Cerebellar nuclear complex (tissue), 1 donor: ENCODE data around the gene SORCS3.

Experiments used
- DNase-seq, 2 experiments: peaks; one replicate each; lab custom pipeline; 2025; lab: John Stamatoyannopoulos, UW

SORCS3 gene

GRCh38 chr10:105109164-105109563, 468.1 kb downstream of the SORCS3 start:
- DNase-seq, result no peak

GRCh38 chr10:105112862-105113261, 471.8 kb downstream of the SORCS3 start:
- DNase-seq, result no peak

GRCh38 chr10:105113666-105114065, 472.6 kb downstream of the SORCS3 start:
- no peak for DNase-seq

- DNase-seq, result no peak
These were observed 480.7 kb downstream of the SORCS3 start for GRCh38 chr10:105121743-105122142.

DNA sequence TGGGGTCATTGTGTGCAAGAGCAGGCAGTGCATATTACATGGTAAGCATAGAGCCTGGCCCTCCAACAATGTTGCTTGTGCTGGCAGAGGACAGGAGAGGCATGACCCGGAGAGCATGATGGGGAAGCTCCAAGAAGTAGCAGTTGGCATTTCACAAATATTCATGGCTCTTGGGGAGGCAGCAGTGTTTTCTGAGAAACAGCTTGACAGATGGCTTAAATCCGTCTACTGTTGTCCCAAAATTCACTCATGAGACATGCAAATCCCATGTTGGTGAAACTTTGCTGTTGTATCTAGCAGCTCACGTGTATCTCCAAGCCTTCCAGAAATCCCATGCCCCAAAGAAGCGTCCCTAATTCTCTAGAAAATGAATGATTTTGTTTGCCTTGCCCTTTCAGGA, 487.0 kb downstream of the SORCS3 start:
- no peak for DNase-seq

DNA sequence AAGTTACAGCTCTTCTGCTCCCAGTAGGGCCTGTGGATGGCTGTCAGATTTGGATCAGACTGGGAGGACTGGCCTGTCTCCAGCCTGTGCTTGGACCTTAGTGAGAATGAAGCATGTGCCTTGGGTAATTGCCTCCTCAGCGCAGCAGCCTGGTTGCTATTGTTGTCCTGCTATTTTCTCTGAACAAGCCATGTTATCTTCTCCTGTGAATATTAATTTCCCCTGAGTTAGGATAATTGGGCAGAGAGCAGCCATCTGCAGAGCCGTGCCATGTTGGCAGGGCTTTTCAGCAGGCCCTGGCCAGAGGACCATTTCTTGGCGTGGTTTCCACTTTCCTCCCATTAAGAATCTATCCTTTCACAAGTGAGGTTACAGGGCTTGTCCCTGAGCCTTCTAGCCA, 497.3 kb downstream of the SORCS3 start:
- DNase-seq, result no peak

DNA sequence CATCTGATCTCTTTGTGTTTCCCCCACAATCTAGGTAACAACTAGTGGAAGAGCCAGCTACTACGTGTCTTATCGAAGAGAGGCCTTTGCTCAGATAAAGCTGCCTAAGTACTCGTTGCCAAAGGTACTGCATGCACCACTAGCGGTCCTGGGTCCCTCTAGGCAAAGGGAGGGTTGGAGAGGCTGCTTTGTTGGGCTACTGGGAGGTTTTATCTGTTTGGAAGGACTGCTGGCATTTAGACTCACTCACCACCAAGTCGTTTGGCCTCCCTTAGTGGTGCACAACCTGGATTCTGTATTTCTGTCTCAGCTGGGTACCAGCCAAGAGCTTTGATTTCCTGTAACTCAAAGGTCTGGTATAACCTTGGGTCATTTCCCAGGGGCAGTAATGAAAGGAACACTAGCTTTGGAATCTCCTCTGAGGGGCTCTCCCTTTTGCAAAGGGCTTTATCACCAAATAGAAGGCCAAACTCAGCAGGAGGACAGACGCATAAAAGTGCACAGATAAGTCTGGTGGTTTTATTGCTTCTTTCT, 498.3 kb downstream of the SORCS3 start:
- DNase-seq, result no peak

GRCh38 chr10:105140600-105140999, 499.5 kb downstream of the SORCS3 start:
- no peak for DNase-seq

DNA sequence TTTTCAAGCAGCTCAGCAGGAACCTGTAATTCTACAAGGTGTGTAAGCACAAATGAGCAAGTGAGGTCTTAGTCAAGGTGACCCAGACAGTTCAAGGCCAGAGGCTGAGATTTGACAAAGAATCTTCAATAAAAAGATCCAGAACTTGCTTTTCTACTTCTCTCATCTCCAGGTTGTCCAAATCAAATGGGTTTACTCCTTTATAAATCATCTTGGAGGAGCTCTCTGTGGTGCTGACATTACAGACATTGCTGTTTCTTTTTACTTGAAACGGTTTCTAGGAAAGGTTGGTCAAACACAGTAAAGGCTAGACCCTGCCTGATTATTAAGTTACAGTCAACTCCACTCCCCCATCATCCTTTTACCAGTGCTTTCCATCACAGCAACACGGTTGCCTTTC, 504.6 kb downstream of the SORCS3 start:
- no peak for DNase-seq

- DNase-seq, result no peak
These were observed 505.3 kb downstream of the SORCS3 start for GRCh38 chr10:105146436-105146835.

GRCh38 chr10:105148456-105148855, 507.4 kb downstream of the SORCS3 start:
- no peak for DNase-seq

DNA sequence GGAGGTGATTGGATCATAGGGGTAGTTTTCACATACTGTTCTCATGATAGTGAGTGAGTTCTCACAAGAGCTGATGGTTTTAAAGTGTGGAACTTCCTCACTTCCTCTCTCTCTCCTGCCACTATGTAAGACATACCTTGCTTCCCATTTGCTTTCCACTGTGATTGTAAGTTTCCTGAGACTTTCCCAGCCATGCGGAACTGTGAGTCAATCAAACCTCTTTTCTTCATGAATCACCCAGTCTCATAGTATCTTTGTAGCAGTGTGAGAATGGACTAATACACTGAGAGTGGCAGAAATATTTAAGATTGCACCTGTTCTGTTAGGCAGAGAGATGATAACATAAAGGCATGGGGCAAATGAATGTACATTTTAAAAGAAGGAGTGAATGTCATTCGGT, 507.8 kb downstream of the SORCS3 start:
- DNase-seq, result no peak

- DNase-seq, result no peak
These were observed 508.3 kb downstream of the SORCS3 start for GRCh38 chr10:105149371-105149891.

DNA sequence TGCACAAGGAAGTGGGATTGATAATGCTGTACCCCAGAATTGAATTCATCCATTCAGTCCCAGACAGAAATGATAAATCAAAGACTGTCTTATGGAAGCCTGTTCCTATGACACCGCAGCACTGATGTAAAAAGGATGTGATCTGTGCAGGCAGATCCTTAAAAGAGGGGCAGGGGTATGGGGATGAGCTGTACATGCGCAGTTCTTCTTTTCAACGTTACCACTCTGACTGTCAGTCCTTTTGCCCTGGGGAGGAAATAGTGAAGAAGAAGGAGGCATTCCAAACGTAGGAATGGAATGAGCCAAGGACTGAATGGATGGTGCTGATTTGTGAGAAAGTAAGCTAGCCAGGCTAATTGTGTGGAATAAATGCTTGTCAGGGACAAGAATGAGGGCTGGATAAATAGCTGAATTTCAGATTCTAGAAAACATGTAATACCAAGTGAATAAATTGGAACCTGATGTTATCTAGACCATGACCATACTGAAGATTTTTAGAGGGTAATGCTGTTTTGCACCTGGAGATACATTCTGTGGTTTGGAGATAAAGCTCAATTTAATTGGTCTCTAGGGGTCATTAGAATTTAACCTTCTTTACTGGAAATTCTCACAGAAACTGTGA, 509.3 kb downstream of the SORCS3 start:
- no peak for DNase-seq

DNA sequence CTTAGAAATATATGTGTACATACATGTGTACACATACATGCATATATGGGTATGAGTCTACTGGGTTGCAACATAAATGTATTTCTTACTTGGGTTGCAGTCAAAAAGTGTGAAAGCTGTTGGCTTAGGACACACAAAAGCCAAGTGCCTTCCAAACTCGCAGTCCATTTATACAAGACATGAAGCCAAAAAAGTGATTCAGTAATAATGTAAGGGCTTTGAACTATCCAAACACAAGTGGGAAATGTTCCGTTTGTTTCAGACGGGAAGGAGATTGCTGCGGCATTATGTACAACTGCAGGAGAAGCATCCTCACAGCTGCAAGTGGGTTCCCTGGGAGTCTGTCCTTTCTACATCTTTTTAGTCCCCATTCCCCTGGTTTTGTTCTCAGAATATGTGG, 513.6 kb downstream of the SORCS3 start:
- no peak for DNase-seq

GRCh38 chr10:105159268-105159667, 518.2 kb downstream of the SORCS3 start:
- no peak for DNase-seq

DNA sequence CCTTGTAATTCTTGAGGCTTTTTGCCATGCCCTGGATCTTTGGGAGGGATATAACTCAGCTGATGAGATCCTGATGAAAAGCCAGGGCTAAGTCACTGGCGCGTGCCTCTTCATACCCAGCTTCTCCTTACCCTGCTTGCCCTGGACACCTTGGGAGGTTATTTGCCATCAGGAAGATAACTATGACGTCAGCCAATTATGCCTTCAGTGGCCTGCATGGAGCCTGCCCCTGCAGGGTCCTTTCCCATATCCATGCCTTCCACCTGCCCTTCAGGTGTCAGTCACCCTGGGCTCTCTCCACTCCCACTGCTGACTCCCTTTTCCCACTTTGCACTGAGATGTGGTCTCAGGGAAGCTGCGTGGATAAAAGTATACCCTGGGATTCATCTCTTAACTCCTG, 520.1 kb downstream of the SORCS3 start:
- no peak for DNase-seq

DNA sequence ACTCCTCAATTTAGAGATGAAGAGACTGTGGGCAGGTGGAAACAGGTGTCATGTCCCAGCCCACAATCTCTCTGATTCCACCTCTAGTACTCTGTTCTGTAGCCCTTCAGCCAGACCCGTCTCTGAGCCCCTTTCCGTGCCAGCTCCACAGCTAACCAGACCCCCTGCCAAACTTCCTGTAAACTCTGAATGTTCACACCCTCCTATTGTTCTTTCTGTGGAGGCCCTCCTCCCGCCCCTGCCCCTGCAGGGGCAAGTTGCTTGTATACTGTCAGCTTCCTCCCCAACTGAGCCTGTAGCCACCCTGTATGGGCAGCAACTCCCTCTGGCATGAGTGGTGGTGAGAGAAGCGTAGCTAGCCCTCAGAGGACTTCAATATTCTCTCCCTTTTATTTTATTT, 520.7 kb downstream of the SORCS3 start:
- no peak for DNase-seq

- no peak for DNase-seq
These were observed 529.4 kb downstream of the SORCS3 start for GRCh38 chr10:105170521-105170920.

DNA sequence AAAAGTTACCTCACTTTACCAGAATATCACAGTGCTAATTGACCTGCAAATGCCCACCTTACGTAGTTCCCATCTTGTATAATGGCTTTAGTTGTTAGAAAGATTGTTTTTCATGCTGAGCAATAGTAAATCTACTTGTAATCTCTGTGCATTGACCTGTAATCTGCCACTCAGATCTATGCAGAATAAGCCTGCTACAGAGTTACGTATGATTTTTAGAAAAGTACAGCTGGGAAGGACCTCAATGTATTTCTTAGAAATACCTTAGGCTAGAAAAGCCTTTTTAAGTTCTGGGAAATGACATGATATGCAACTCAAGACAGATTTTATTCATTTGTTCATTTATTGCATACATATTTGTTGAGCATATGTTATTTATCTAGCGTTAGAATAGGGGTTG, 530.9 kb downstream of the SORCS3 start:
- no peak for DNase-seq

DNA sequence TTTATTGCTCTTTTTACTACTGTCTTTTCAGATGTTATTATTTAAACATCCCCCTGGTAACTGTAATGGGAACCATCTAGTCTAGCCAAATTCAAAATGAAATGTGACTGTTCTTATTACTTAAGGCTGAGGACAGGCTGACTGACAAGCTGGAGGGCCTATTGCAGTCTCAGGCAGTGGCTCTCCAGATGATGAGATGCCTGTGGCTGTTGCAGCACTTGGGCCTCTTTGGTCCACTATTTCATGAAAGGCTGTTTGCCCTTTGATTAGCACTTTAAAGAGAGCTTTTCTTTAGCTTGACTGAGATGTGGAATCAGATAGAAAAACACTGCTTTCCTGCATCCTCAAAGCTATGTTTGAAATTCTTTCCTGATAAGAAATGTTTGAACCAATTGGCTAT, 540.5 kb downstream of the SORCS3 start:
- no peak for DNase-seq

DNA sequence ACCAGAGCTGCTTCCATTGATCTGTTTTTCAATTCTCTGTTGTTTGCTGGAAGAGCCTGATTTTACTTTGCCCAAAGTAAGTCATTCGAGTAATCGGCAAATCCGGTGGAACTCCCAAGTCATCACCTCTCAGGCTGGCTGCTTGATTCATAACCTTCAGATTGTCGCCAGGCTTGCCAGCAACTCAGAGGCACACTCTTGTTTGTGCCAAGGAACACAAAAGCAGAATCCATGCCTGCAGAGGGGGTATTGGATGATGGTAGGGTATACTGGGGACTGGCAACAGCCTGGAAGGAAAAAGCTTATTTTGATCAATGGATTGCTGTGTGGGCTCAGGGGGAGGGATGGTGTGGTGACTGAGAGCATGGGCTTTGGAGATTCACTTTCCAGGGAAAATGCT, 542.4 kb downstream of the SORCS3 start:
- DNase-seq, result no peak

DNA sequence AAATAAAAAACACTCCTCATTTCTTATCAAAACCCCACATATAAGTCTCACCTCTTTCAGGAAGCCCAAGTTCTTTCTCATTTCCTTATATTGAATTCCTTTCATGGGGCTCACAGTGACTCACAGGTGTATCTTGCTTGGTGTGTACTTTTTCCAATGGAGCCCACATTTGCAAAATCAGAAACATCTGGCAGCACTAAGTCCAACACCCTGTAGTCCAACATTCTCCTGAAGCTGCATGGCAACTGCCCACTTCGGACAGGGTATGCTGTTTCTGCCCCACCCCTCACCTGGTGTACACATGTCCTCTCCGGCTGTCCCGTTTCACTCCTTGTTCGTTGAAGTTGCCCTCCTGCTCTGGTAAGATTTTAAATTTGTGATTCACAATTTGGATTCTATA, 544.1 kb downstream of the SORCS3 start:
- no peak for DNase-seq

DNA sequence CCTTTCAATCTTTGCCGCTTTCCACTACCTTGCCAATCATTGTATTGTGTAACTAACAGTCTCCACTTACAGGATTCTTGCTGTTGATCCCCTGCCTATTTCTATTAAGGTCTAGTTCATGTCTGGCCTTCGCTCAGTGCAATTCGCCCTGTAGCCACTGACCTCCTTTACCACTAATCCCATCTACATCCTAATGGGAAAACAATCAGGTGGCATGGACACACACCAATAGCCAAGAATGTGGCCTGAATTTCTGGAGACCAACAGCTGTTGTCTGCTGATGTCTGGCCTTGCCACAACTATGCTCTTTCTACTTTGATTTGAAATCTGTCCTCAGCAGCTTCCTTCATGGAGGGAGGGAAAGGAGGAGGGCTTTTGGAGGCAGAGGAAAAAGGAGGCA, 546.2 kb downstream of the SORCS3 start:
- no peak for DNase-seq
